Breast epithelium (tissue), 3 donors: ENCODE measurements around the gene TMEM150C.

Experiments
- POLR2A ChIP-seq: fragments of 450-650 bp; IDR thresholded peaks from one replicate; pipeline ENCODE4 v1.6.1; 2016; ENCODE audit warnings: antibody characterized with exemption, mild to moderate bottlenecking, moderate library complexity
- POLR2AphosphoS5 ChIP-seq, 3 donors: sonication (generic); formaldehyde crosslinking; IDR thresholded peaks; one replicate each; pipeline ENCODE4 v1.6.1; 2017; ENCODE audit warnings: antibody characterized with exemption in 3 of 3
- TF ChIP-seq, protein P1 (sequence below), 3 donors: fragments of 450-650 bp; IDR thresholded peaks; one replicate each; pipeline ENCODE4 v1.5.1; 2016 to 2017; ENCODE audit warnings: antibody characterized with exemption in 3 of 3, mild to moderate bottlenecking in 3 of 3, moderate library complexity in 3 of 3

DNA sequence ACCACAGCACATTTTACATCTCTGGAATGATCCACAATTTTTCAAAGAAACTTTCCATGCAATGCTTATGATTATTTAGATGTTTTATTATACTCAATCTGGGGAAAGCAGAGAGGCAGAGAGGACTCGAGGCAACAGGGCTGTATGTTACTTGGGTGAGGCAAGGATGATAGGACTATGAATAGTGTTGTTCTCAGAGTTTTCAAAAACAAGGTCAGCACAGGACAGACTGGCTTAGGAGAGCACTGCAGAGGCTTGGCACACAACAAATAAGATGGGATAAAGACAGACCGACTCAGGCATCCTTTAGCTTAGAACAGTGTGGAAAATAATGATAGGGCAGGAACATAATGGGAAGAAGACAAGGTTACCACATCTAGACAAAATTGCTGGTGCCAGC, 65.4 kb downstream of the TMEM150C start:
- TF ChIP-seq, protein P1, sequence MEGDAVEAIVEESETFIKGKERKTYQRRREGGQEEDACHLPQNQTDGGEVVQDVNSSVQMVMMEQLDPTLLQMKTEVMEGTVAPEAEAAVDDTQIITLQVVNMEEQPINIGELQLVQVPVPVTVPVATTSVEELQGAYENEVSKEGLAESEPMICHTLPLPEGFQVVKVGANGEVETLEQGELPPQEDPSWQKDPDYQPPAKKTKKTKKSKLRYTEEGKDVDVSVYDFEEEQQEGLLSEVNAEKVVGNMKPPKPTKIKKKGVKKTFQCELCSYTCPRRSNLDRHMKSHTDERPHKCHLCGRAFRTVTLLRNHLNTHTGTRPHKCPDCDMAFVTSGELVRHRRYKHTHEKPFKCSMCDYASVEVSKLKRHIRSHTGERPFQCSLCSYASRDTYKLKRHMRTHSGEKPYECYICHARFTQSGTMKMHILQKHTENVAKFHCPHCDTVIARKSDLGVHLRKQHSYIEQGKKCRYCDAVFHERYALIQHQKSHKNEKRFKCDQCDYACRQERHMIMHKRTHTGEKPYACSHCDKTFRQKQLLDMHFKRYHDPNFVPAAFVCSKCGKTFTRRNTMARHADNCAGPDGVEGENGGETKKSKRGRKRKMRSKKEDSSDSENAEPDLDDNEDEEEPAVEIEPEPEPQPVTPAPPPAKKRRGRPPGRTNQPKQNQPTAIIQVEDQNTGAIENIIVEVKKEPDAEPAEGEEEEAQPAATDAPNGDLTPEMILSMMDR (IDR thresholded peaks at IDR 0.05): no peak
- no peak for TF ChIP-seq POLR2A
- no peak for TF ChIP-seq POLR2AphosphoS5 (IDR thresholded peaks at IDR 0.05)
